K562 (cell line): Measurements from ENCODE around the gene COLEC12.

Source experiments
- CBX5 ChIP-seq: IDR thresholded peaks from 2 replicates; pipeline ENCODE4 v1.6.1; 2014; ENCODE audit warnings: low read depth, borderline replicate concordance
- CTCF ChIP-seq, 3 experiments: IDR thresholded peaks in 2 of 3; conservative IDR thresholded peaks in 1 of 3; 2 replicates each; pipeline ENCODE4 v1.5.1; 2011 to 2012; ENCODE audit warnings: low read length in 3 of 3, mild to moderate bottlenecking in 3 of 3, control low read depth in 2 of 3, improper control_type of control experiment in 1 of 3, inconsistent platforms in 1 of 3, low read depth in 1 of 3, mixed read lengths in 1 of 3, moderate library complexity in 1 of 3; ENCODE audit not compliant: insufficient read depth in 2 of 3
- PCBP1 ChIP-seq: fragments of 200-400 bp; formaldehyde crosslinking; IDR thresholded peaks from 2 replicates; pipeline ENCODE4 v1.6.1; 2018; ENCODE audit warnings: mild to moderate bottlenecking, low read depth, low read length; ENCODE audit not compliant: poor library complexity, severe bottlenecking
- POLR2A ChIP-seq: fragments of 450-650 bp; conservative IDR thresholded peaks from 2 replicates; pipeline ENCODE4 v1.6.1; 2016
- POLR2AphosphoS2 ChIP-seq: IDR thresholded peaks from 2 replicates; pipeline ENCODE4 v1.6.1; 2012; ENCODE audit warnings: low read length, improper control_type of control experiment
- SIN3A ChIP-seq, 2 experiments: fragments of 150-350 bp in 1 of 2; IDR thresholded peaks; 2 replicates each; pipeline ENCODE4 v1.6.1; 2011 to 2016; ENCODE audit warnings: borderline replicate concordance in 2 of 2, low read depth in 2 of 2, low read length in 2 of 2, mild to moderate bottlenecking in 2 of 2, moderate library complexity in 2 of 2; ENCODE audit not compliant: control insufficient read depth in 1 of 2
- ZNF449 ChIP-seq: fragments of 250-450 bp; sonication (Bioruptor Pico); IDR thresholded peaks from 2 replicates; pipeline ENCODE4 v1.8.0; 2022; ENCODE audit warnings: moderate library complexity, mild to moderate bottlenecking, inconsistent platforms
- ZNF551 ChIP-seq: fragments of 250-450 bp; sonication (Bioruptor Pico); IDR thresholded peaks from 2 replicates; pipeline ENCODE4 v1.5.0; 2021; ENCODE audit warnings: mild to moderate bottlenecking, moderate library complexity
- ZNF584 ChIP-seq: fragments of 200-800 bp; sonication (Bioruptor generic); IDR thresholded peaks from 2 replicates; pipeline ENCODE4 v1.6.1; 2016; ENCODE audit warnings: low read depth, mild to moderate bottlenecking, missing genetic modification characterization, missing compliant biosample characterization
- ZNF707 ChIP-seq: fragments of 250-450 bp; sonication (Bioruptor Pico); conservative IDR thresholded peaks from 2 replicates; pipeline ENCODE4 v1.8.0; 2022; ENCODE audit warnings: inconsistent platforms, mild to moderate bottlenecking, moderate library complexity

- TF ChIP-seq ZNF584 (no peak), SIN3A (IDR thresholded peaks at IDR 0.05; ENCODE audit: borderline replicate concordance in 2 of 2, control insufficient read depth in 1 of 2, low read depth in 2 of 2, low read length in 2 of 2) (no peak), POLR2AphosphoS2 (no peak), CBX5 (no peak), POLR2A (no peak), CTCF (IDR thresholded peaks at IDR 0.05 in 2 of 3, conservative IDR thresholded peaks at IDR 0.05 in 1 of 3; ENCODE audit: insufficient read depth in 2 of 3, low read depth in 1 of 3, low read length in 3 of 3) (no peak), ZNF551 (CRISPR knock-in tag) (no peak), ZNF707 (no peak), ZNF449 (CRISPR knock-in tag) (no peak), PCBP1 (no peak)
These were observed 79.7 kb downstream of the COLEC12 start for GRCh38 chr18:420661-421246.
